HCT116 (cell line): ENCODE data around the gene SUFU. TPM values are rescaled to one million over a fixed set of nuclear protein-coding genes. Genes with fewer than 3 reads are reported as not detected.

Experiments used
- ATAC-seq: fragments of 200-7000 bp; cut with Tn5 transposase; 2 replicates; pipeline ENCODE4 v1.9.1; 2020; ENCODE audit warnings: mild to moderate bottlenecking, moderate library complexity
- BruUV-seq: library from RNA; stranded (reverse); fragments of 400-500 nt; replicated peaks from 2 replicates; lab custom pipeline; 2021; lab: Mats Ljungman, UMichigan
- CTCF ChIA-PET: fragments of 300-600 bp; sonication (Branson Sonifier 250); formaldehyde crosslinking; loops from one replicate; lab custom pipeline; 2021; ENCODE audit warnings: antibody characterized with exemption; lab: Charles Lee
- POLR2A ChIA-PET: fragments of 300-600, 350-600 bp; sonication (Branson Sonifier 250); formaldehyde crosslinking; loops from one replicate; lab custom pipeline; 2021; ENCODE audit warnings: antibody characterized with exemption; lab: Charles Lee
- RAD21 ChIA-PET, 2 experiments: fragments of 300-600 bp; sonication (Branson Sonifier 250); formaldehyde crosslinking; loops; one replicate each; lab custom pipeline; 2023; ENCODE audit warnings: low total read pairs in 2 of 2; ENCODE audit not compliant: uncharacterized antibody in 2 of 2, unreplicated experiment in 2 of 2, low non-redundant PET in 1 of 2; lab: Charles Lee
- DNase-seq: peaks from one replicate; pipeline ENCODE4 v3.0.0-alpha.2; 2010; ENCODE audit warnings: low read depth, low spot score
- H2AFZ ChIP-seq: fragments of 200-600 bp; shearing (Covaris generic), sonication (generic); 2 replicates; pipeline ENCODE4 v1.6.1; 2017; ENCODE audit warnings: low read depth, mixed run types, mixed read lengths, antibody characterized with exemption, low read length; ENCODE audit not compliant: poor library complexity, severe bottlenecking
- H3K27ac ChIP-seq: 2 replicates; pipeline ENCODE4 v1.5.1; 2012; ENCODE audit warnings: low read depth, low read length
- H3K27me3 ChIP-seq: fragments of 200-600 bp; sonication (generic); 2 replicates; pipeline ENCODE4 v1.6.1; 2016; ENCODE audit warnings: mixed run types, low read length, mixed read lengths; ENCODE audit not compliant: insufficient read depth
- H3K36me3 ChIP-seq, 2 experiments: fragments of 200-500 bp in 1 of 2; fragments of 200-600 bp in 1 of 2; sonication (Bioruptor generic) in 1 of 2; sonication (generic) in 1 of 2; 2 replicates each; pipeline versions ENCODE4 v1.5.1 to v1.6.1; 2014 to 2016; ENCODE audit warnings: low read length in 2 of 2, inconsistent platforms in 1 of 2, mixed read lengths in 1 of 2, mixed run types in 1 of 2; ENCODE audit not compliant: insufficient read depth in 2 of 2, control insufficient read depth in 1 of 2
- H3K4me1 ChIP-seq, 2 experiments: fragments of 200-600 bp in 1 of 2; sonication (generic) in 1 of 2; 2 replicates each; pipeline versions ENCODE4 v1.5.1 to v1.6.1; 2012 to 2017; ENCODE audit warnings: low read length in 2 of 2, inconsistent platforms in 1 of 2, mild to moderate bottlenecking in 1 of 2, mixed read lengths in 1 of 2, mixed run types in 1 of 2, moderate library complexity in 1 of 2; ENCODE audit not compliant: insufficient read depth in 2 of 2, control insufficient read depth in 1 of 2
- H3K4me2 ChIP-seq: fragments of 200-600 bp; sonication (generic); 2 replicates; pipeline ENCODE4 v1.6.1; 2017; ENCODE audit warnings: mixed run types, low read length, mixed read lengths
- H3K4me3 ChIP-seq, 2 experiments: fragments of 200-600 bp in 1 of 2; sonication (generic) in 1 of 2; replicated peaks in 1 of 2; 2 replicates each; pipeline ENCODE4 v1.5.1; 2011 to 2016; ENCODE audit warnings: low read length in 2 of 2, control low read depth in 1 of 2, low read depth in 1 of 2, mild to moderate bottlenecking in 1 of 2, mixed read lengths in 1 of 2, mixed run types in 1 of 2
- H3K79me2 ChIP-seq: fragments of 200-600 bp; sonication (generic); 2 replicates; pipeline ENCODE4 v1.6.1; 2017; ENCODE audit warnings: mild to moderate bottlenecking, mixed run types, low read length, moderate library complexity, mixed read lengths; ENCODE audit not compliant: insufficient read depth
- H3K9ac ChIP-seq: fragments of 200-600 bp; sonication (generic); 2 replicates; pipeline ENCODE4 v1.6.1; 2016; ENCODE audit warnings: low read length, mixed read lengths
- H3K9me2 ChIP-seq: fragments of 200-600 bp; sonication (generic), shearing (Covaris generic); 2 replicates; pipeline ENCODE4 v1.6.1; 2017; ENCODE audit warnings: mixed run types, mild to moderate bottlenecking, moderate library complexity; ENCODE audit not compliant: insufficient read depth
- H3K9me3 ChIP-seq, 2 experiments: fragments of 200-500 bp in 1 of 2; fragments of 200-600 bp in 1 of 2; sonication (Bioruptor generic) in 1 of 2; sonication (generic) in 1 of 2; 2 replicates each; pipeline ENCODE4 v1.6.1; 2014 to 2017; ENCODE audit warnings: low read length in 2 of 2, mixed read lengths in 2 of 2, inconsistent platforms in 1 of 2, low read depth in 1 of 2, mild to moderate bottlenecking in 1 of 2, mixed run types in 1 of 2, moderate library complexity in 1 of 2; ENCODE audit not compliant: control insufficient read depth in 1 of 2, insufficient read depth in 1 of 2
- H4K20me1 ChIP-seq: fragments of 200-600 bp; sonication (generic), shearing (Covaris generic); 2 replicates; pipeline ENCODE4 v1.6.1; 2017; ENCODE audit warnings: mixed run types, mild to moderate bottlenecking, moderate library complexity; ENCODE audit not compliant: insufficient read depth
- ATF3 ChIP-seq: IDR thresholded peaks from 2 replicates; pipeline ENCODE4 v1.6.1; 2012
- CEBPB ChIP-seq: IDR thresholded peaks from 2 replicates; pipeline ENCODE4 v1.6.1; 2012; ENCODE audit warnings: low read depth
- EGR1 ChIP-seq: IDR thresholded peaks from 2 replicates; pipeline ENCODE4 v1.6.1; 2012; ENCODE audit warnings: low read depth
- ELF1 ChIP-seq: IDR thresholded peaks from 2 replicates; pipeline ENCODE4 v1.6.1; 2012; ENCODE audit warnings: low read depth, borderline replicate concordance
- EZH2 ChIP-seq: fragments of 200-600 bp; sonication (generic); IDR thresholded peaks from 2 replicates; pipeline ENCODE4 v1.6.1; 2017; ENCODE audit warnings: antibody characterized with exemption, mixed run types
- JUND ChIP-seq: IDR thresholded peaks from 2 replicates; pipeline ENCODE4 v1.6.1; 2012
- POLR2A ChIP-seq: IDR thresholded peaks from 2 replicates; pipeline ENCODE4 v1.7.0; 2011; ENCODE audit warnings: borderline replicate concordance; ENCODE audit not compliant: insufficient read depth, insufficient read length; ENCODE audit errors: extremely low read depth
- SIN3A ChIP-seq: IDR thresholded peaks from 2 replicates; pipeline ENCODE4 v1.6.1; 2012; ENCODE audit warnings: low read depth
- SP1 ChIP-seq: IDR thresholded peaks from 2 replicates; pipeline ENCODE4 v1.6.1; 2012; ENCODE audit warnings: low read depth
- SRF ChIP-seq: IDR thresholded peaks from 2 replicates; pipeline ENCODE4 v1.6.1; 2012; ENCODE audit warnings: low read depth
- TCF7L2 ChIP-seq: IDR thresholded peaks from 2 replicates; pipeline ENCODE4 v1.7.0; 2011; ENCODE audit warnings: borderline replicate concordance, inconsistent platforms; ENCODE audit not compliant: insufficient read depth, insufficient read length; ENCODE audit errors: extremely low read depth
- YY1 ChIP-seq: IDR thresholded peaks from 2 replicates; pipeline ENCODE4 v1.6.1; 2011; ENCODE audit warnings: low read length, low read depth, moderate library complexity, mild to moderate bottlenecking; ENCODE audit not compliant: insufficient replicate concordance; ENCODE audit errors: extremely low read depth
- ZBTB33 ChIP-seq: IDR thresholded peaks from 2 replicates; pipeline ENCODE4 v1.6.1; 2011; ENCODE audit warnings: mild to moderate bottlenecking, low read length, moderate library complexity; ENCODE audit not compliant: insufficient replicate concordance; ENCODE audit errors: extremely low read depth
- ZNF274 ChIP-seq: fragments of 200-500 bp; sonication (Bioruptor generic); IDR thresholded peaks from 2 replicates; pipeline ENCODE4 v1.6.1; 2014; ENCODE audit warnings: mild to moderate bottlenecking, low read depth, low read length, inconsistent platforms
- intact Hi-C: fragments of 100-400 bp; cut with micrococcal nuclease; formaldehyde crosslinking; loops from 2 replicates; pipeline ENCODE4 v1.10.0; 2022
- total RNA-seq: library from RNA; stranded (reverse); gene quantifications from one replicate; pipeline ENCODE4 v1.2.1, GENCODE V29; 2021; ENCODE audit not compliant: unreplicated experiment

The SUFU gene
- total RNA-seq, 1 experiment from 2014 or later: 18.8 TPM

GRCh38 chr10:102475451-102476040 is 28.2 kb upstream of the SUFU start:
- no peak overlapping the region for H3K4me2 ChIP-seq
- H4K20me1 ChIP-seq: no peaks in the 10 kb centered on the region
- TF ChIP-seq YY1: no peak
- TF ChIP-seq SP1: no peak
- TF ChIP-seq ATF3: no peak
- no peak for TF ChIP-seq SIN3A
- TF ChIP-seq EGR1: no peak
- no peak for TF ChIP-seq CEBPB
- no peak for TF ChIP-seq TCF7L2
- TF ChIP-seq JUND: no peak
- no peak for TF ChIP-seq ZNF274
- TF ChIP-seq SRF: no peak
- TF ChIP-seq EZH2: no peak
- TF ChIP-seq ZBTB33: no peak
- TF ChIP-seq POLR2A: no peak
- no peak for TF ChIP-seq ELF1
- H3K27ac ChIP-seq: no peak overlapping the region; the same call in 1 of the 2 replicates
- intact Hi-C loops: no loop called here
- POLR2A ChIA-PET: interaction anchor here (0.7 kb wide), 1 partner anchor 239 kb away, joined by 3 read pairs; the partner anchor contains the start of genes ARL3 and SFXN2
- no peaks in the 10 kb centered on the region for H3K9me3 ChIP-seq
- H3K36me3 ChIP-seq: peaks cover 2 to 23% of the 10 kb centered on the region in 2 experiments; a peak in 3 of 4 replicates
- no peak overlapping the region for H2AFZ ChIP-seq
- ATAC-seq (no peak), DNase-seq (no peak)
- H3K9ac ChIP-seq: no peak overlapping the region
- BruUV-seq: no TSS peak
- RAD21 ChIA-PET: interaction anchor here in 1 of 2 experiments (0.7 kb wide), 1 partner anchor 189 kb away, joined by 5 read pairs; no protein-coding TSS in a partner anchor
- H3K27me3 ChIP-seq: no peaks in the 10 kb centered on the region
- H3K79me2 ChIP-seq: no peaks in the 10 kb centered on the region
- H3K9me2 ChIP-seq: no peaks in the 10 kb centered on the region
- no peaks in the 10 kb centered on the region for H3K4me1 ChIP-seq
- H3K4me3 ChIP-seq: no peak overlapping the region
- CTCF ChIA-PET: interaction anchor here (0.7 kb wide), 1 partner anchor 92 kb away, joined by 4 read pairs; no protein-coding TSS in a partner anchor
